Activated CD4-positive, alpha-beta T cell treated with anti-CD3 and anti-CD28 coated beads, Interleukin-2, amount 50 U/mL, for 4 hours (primary cell): ENCODE data around the gene ERC2.
"Not testable (repeated sequence)": the region's sequence is repeated elsewhere in the genome, so short reads cannot be mapped to it uniquely, and the experiment has no call there.

Experiments
- DNase-seq, 2 experiments: peaks; one replicate each; pipeline ENCODE4 v3.0.0-alpha.2; 2020

Gene ERC2

DNA sequence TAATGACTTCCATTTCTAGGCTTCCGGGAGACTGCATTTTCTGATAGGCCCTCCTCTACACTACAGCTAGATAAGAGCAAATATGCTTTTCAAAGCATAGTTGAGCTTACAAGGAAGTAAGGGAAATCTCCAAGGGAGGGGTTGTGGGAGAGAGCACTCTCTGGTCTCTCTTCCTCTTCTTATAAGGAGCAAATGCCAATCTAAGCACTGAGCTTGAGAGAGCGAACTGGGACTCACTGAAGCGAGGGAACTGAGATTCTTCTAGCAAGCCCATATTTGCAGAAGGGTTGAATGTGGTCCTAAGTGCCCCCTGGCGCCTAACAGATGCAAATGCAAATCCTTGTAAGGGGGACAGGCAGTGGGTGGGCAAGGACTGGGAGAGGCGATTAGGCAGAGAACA is 164.8 kb downstream of the ERC2 start:
- DNase-seq = no peak

DNA sequence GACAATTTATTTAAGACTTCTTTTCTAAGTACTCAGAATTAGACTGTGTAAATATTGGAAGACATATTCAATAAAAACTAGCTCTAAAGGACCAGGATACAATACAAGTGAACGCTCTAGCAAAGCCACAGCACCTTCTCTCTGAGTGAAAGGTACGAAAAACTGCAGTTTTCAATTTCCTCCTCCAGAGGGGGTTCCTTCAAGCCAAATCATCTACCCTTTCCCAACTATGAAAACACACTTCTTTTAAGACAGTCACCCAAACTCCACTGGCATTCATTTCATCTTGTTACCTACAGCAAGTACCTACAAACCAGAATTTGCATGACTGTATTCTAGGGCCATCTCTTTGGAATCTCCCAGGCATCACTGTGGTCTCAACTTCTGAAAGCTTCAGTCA is 165.8 kb downstream of the ERC2 start:
- no peak for DNase-seq

DNA sequence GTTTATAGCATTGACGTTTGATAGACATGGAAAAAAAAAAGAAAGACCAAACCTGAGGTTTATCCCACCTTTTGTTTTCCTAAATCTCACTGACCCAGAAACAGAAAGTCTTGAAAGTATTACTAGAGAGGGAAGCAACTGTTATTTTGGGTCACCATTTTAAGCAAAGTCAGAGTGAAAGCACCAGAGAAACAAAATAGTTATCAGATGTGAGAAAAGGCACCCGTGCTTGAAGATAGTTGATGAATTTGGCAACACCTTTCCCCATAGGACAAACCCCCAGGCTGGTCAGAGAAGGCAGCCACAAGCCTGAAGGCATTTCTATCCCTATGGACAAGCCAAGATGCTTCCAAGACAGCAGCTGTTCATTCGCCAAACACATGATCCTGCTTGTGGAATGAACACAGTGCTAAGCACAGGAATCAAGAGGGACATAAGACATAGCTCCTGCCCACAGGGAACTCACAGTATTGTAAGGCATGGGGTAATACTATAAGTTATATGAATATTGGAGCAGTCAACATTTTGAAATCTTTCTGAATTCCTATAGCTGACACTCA is 170.9 kb downstream of the ERC2 start:
- DNase-seq = no peak

DNA sequence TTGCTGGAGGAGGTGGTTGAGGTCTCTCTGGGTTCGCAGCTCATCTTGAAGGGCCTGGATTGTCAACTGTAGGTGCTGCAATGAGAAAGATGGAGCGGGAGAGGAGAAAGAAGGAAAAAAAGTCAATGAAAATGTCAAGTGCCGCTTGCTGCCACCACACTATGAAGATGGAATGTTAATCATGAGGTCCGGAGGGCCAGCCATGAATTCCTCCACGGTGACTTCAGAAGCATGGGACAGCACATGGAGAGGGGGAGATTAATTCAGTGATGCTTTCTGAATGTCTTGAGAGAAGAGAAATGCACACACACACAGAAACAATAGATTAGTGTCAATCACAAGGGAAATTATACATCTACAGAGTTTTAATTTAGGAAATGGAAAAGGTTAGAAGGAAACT is 171.9 kb downstream of the ERC2 start:
- no peak for DNase-seq

DNA sequence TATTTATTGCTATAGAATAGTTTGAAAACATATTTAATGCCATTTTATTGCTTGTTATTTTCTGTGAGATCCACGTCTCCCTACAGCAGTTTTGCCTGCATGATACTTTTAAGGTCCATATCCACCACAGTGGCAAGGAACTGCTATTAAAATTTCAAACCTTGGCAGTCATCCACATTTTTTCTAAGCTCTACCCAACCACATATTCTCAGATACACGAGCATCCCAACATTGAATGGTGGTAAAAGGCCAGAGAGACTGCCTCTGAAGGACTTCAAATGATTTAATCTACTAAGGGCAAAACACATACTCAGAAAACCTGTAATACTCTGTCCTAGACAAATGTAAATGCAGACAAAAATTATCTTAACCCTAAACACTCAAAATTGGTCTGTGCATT is 173.1 kb downstream of the ERC2 start:
- DNase-seq = no peak

DNA sequence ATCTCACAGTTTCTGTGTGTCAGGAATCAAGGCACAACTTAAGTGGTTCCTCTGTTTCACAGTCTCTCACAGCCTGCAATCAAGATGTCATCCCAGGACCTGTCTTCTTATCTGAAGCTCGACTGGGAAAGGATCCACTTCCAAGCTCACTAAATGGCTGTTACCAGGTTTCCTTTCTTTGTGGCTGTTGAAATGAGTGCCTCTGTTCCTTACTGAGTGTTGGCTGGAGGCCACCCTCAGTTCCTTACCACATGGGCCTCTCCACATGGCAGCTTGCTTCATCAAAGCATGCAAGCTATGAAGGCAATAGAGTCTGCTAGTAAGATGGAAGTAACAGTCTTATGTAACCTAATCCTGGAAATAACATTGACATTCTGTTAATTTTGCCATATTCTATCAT is 174.0 kb downstream of the ERC2 start:
- DNase-seq = no peak

DNA sequence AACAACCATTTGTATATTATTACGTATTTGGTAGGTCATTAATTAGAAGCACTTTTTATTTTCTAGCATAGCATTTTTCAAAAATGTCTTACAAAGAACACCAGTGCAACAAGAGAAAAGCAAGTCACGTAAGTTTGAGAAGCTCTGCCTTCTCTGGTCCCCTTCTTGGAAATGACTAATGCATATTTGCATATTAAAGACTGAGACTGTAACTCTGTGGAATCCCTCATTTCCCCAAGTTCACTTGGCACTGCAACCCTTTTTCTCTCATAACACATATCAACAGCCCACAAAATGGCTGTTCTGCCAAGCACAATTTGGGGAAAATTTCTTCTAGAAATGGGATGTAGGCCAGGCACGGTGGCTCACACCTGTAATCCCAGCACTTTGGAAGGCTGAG is 176.3 kb downstream of the ERC2 start:
- DNase-seq = no peak

DNA sequence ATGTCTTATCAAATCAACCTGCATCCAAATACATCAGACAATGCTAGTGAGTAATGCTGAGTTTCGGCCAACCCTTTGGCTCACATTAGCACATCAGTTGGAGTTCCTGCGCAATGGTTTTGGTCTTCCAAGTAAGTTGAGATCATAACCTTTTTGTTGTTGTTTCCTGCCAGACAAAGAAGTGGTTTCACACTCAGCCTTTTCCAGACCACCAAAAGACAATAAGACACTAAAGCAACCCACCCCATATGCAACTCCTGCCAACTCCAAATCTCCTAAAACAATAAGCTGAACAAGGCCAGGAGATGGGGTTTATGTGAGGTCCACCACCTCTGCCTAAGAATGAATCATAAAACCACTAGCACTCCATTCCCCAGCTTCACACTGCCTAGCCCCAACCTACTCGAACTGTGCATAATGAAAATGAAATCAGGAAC is 177.0 kb downstream of the ERC2 start:
- no peak for DNase-seq

DNA sequence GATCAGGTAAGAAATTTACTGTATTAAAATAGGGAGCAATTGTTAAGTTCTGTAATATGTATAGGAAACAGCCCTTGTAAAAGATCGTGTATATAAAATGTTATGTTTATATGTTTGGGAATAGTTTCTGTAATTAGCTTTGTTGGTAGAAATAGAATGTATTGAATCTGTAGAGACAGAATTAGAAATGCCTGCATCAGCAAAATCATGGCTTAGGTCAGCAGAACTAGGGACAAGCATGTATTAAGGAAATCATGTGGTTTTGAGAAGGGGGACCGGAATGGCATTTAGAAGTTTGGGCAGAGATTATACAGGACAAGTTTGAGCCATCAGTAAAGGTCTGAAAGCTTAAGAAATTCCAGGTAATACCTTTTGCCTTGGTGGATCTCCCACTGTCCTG is 177.9 kb downstream of the ERC2 start:
- no peak for DNase-seq

DNA sequence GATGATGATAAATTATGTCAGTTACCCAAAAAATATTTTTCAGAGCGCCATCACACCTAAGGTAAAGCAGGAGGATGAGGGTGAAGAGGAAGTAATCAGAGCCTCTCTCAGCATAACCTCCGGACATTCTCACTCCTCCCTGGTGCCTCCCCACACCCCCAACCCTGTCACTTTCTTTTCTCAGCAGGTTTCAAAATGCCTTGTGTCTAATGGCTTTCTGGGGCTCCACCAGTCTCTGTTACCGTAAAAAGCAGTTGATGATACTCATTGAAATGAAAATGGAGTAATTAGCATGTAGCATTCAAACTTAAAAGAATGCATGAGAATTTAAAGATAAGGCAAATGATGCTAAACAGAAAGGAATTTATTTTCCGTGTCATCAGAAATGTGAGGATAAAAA is 180.0 kb downstream of the ERC2 start:
- no peak for DNase-seq

DNA sequence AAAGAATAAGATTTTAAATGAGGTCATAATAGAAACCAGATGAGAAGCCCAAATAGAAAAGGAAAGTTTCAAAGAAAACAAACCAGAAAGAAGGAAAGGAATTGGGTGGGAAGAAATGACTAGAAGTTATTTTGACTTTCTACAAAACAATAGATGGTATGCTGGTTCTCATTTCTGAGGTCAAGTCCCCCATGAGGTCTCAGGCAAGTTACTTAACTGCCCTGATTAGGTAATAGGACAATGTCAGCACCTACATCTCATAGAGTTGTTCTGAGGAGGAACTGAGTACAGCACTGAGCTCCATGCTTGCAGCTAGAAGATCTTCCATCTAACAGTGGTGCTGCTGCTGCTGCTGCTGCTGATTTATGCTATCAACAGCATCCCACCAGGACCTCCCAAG is 185.9 kb downstream of the ERC2 start:
- no peak for DNase-seq

DNA sequence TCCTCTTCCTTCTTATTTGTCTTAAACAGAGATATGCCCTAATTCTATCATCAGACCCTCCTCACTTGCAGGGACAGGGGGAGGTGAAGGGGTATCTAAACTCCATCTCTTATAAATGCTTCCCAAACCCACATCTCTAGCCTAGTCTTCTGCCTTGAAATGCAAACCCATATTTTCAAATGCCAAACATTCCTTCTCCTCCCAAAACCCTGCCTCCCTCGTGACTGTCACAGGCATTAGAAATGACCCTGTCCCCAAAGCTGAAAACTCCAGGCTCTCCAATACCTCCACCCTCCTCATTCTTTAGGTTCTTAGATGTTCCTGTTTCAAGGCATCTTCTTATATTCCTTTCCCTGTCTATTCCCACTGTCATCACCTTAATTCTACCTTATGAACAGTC is 191.0 kb downstream of the ERC2 start:
- DNase-seq = no peak

DNA sequence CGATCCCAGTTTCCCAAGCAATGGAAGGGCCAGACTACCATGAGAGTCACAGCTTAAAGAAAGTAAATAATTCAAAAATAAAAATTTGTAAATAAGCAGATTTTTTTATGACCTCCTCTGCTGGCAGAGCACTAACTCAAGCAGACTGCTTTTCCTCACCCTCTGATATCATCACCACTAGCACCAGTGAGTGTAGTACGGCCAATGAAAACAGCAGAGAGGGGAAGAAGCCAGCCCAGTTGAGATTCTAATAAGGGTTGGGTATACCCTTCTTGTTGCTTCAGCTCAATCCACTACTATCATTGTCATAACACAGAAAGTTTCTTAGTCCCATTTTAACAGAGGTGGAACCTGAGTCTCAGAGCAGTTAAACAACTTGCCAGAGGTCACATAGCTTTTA is 193.1 kb downstream of the ERC2 start:
- DNase-seq = no peak

DNA sequence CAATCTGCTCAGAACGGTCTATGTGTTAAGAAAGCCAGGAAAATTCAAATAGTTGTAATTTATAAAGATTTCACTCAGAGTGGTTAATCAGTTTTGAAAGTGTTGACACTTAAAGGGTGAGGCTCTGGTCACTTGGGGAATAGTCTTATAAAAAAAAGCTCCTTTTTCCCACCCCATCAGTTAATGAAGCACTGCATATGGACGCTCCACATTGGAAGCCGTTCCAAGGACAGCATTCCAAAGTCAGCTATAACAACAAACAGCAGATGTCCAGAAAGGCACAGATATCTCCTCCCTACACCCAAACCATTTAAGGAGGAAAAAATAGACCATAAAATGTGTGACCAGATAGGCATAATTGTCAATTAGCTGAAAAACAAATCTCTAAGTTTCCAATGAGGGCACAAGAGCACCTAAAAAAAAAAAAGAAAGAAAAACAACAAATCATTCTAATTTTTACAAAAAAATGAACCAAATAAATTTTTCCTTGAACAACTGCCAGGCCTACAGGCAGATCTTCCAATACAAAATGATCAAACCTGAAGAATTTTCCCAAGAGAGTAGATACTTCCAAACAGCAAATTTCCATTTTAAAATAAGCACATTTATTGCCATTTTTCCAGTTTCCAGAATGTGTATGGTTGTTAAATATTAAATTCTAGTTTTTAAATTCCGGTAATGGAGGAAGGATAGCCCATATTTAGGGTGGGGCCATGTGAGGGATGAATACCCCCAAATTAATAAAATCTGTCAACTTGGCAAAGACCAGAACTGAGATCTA is 198.3 kb downstream of the ERC2 start:
- no peak for DNase-seq

DNA sequence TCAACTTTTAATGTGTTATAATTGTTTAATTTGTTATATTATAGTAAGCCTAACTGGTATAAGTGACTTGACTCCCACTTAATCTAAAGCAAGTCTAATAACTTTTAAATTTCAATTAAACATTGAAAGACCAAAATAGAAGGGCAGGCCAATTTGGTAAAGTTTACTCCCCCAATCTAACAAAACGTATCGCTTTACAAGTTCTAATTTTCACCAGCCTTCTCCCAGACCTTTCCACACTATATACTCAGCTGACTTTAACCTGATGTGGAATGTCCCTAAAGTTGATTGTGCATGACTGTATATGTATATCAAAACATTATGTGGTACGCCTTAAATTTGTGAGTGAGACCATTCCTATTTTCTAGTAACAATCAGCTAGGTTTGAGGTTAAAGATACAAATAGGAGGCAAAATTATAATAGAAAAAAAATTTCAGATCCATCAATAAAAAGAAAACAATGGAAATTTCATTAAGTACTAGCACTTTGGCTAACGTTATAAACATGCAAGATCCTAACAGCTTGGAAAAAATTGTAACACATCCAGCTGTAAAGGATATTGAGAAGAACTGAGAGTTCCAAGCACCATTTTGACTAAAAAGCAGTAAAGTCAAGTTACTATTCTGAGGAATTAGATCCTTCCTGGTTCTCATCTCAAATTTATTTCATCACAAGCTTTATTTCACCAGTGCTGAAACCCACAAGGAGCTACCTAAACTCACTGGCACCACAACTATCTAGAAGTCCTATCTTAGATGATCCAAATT is 199.5 kb downstream of the ERC2 start:
- no peak for DNase-seq

DNA sequence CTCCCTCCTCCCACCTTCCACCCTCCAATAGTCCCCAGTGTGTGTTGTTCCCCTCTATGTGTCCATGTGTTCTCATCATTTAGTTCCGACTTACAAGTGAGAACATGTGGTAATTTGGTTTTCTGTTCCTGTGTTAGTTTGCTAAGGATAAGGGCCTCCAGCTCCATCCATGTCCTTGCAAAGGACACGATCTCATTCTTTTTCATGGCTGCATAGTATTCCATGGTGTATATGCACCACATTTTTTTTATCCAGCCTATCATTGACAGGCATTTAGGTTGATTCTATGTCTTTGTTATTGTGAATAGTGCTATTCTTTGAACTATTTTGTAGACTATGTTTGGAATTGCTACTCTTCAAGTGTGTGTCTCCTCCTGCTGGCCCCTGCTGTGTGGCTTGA is 206.4 kb downstream of the ERC2 start:
- not testable (repeated sequence) for DNase-seq

DNA sequence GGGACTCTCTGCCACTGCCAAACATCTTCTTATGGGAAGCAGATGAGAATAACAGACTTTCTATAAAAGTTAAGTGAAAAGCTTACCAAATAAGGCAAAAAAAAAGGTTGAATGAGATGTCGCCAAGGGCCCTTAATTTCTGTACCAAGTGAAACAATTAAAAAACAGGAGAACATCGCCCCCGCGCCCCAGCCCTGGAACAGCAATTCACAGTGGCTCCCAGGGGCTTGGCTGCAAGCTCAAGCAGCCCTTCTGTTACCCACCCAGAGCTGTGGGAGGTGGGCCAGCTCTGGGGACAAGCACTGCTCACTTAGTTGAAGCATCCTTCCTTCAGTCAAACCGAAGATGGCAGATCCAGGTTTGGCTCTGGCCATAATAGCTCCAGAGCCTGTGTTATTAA is 208.0 kb downstream of the ERC2 start:
- no peak for DNase-seq

DNA sequence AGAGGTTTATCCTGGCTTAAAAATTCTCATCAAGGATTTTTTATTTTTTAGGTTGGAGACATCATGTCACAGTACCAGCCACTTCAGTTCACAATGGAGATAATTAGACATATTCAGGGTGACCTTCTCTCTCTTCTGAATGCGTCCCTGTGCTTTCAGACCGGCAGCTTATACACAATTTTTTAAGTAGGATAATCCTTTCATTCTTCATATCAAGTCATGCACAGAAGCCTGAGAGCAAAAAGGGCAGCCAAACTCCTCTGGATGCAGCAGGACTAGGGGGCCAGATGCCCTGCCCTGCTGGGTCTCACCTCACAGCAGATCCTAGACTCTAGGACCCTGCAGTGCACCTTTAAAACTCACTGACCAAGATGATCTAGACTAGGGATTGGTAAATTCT is 210.4 kb downstream of the ERC2 start:
- DNase-seq = no peak

DNA sequence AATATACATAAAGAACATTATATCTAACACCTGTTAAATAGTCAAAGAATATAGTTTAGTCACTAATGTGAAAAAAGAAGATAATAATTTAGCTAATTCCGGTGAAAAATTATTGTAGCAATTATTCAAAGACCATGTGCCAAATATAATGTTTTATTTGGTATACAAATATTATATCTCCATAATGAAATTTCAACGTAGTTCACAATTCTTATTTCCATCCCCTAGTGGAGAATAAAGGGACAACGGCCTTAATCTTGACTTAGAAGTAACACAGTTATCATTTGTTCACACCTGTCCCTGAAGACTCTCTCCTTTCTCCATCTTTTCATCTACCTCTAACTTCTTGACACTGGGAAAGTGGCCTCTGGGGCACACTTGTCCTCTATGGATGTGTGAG is 213.4 kb downstream of the ERC2 start:
- no peak for DNase-seq

DNA sequence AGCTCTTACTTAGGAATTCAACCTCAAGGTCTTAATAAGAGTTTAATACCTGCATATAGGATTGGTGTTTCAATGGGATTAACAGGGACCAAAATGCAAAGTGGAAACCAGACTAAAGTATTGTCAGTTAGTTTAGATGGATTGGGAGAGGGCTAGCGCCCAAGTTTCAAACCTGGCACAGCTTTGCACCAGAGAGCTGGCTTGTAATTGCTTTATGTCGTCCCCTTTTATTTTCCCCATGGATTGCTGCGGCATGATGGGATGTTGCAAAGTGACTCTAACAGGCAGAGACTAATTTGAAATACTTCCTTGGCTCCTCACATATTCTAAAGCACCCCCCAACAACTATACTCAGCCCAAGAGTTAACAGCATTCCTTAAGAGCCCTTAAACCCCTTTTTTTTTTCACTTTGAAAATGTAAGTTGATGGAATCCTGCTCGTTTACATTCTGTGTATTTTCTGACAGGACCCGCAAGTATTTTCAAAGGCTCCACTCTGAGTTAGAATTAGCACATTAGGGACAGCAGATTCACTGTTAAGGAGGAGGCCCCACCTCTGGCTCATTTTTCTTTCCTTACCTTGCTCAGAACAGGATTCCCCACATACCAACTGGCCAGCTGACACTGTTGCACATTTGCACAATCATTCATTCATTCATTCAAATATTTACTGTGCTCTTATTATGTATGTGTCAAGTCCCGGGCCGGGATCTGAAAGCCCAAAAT is 214.2 kb downstream of the ERC2 start:
- no peak for DNase-seq

DNA sequence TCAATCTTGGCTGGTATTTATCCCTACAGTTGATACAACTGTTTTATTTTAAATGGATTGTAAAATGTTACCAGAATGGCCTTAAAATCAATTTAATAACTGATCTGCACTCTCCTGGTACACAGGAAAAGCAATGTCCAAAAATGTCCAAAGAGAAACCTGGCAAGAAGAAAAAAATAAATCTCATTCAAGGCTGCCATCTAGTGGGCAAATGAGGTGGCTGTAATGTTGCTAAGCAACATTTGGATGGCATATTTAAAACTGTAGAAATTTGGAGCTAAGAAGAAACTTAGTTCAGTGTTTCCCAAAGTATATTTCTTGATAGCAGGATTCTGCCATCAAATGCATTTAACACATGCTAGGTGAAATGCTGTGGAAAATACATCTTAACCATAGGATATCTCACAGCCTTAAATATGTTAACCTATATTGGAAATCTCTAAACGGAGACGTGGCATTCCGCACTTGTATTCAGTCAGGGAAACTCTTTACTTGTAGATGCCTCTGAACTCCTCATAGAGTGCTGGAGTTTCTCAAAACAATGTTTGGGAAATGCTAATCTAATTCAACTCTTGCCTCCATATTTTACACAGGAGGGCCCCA is 216.8 kb downstream of the ERC2 start:
- no peak for DNase-seq

DNA sequence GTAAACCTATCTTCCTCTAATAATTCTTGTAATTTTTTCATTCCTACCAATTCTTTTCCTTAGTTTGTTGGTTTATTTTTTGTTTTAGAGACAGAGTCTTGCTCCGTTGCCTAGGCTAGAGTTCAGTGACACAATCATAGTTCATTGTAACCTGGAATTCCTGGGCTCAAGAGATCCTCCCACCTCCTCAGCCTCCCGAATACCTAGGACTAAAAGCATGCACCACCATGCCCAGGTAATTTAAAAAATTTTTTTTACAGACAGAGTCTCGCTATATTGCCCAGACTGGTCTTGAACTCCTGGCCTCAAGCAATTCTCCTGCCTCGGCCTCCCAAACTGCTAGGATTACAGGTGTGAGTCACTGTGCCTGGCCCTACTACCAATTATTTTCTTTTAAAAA is 220.2 kb downstream of the ERC2 start:
- DNase-seq = no peak

DNA sequence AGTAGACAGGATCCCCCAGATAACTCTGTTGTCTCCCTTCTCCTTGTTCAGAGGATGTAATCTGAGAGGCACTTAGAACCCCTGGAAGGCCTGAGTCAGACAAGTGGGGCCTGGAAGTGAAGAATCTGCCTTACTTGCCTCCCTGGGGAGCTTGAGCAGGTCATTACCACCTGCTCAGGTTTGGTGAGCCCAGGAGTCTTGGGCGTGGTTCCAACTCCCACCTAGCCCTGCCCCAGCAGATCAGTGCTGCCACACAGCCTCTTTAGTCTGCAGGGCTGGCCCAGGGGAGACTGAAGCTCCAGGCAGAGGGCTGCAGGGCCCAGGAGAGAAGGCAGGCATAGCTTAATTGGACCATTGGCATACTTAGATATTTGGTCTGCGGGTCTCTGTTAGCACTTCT is 230.0 kb downstream of the ERC2 start:
- DNase-seq = no peak
